H1 (cell line): Measurements from ENCODE around the gene VIPR2.

Experiments used
- ASH2L ChIP-seq: fragments of 200-600, 300-600 bp; sonication (generic); IDR thresholded peaks from one replicate; pipeline ENCODE4 v1.7.1; 2017; ENCODE audit warnings: low read length
- CTCF ChIP-seq, 3 experiments: IDR thresholded peaks; 1 replicate in 2 of 3; 2 replicates in 1 of 3; pipeline versions ENCODE4 v1.5.1 to v1.6.1; 2011; ENCODE audit warnings: low read length in 3 of 3, mild to moderate bottlenecking in 3 of 3, inconsistent platforms in 2 of 3, low read depth in 1 of 3, moderate library complexity in 1 of 3; ENCODE audit not compliant: insufficient read depth in 1 of 3; ENCODE audit errors: control extremely low read depth in 1 of 3
- EP300 ChIP-seq, 2 experiments: IDR thresholded peaks; 1 replicate in 1 of 2; 2 replicates in 1 of 2; pipeline ENCODE4 v1.6.1; 2011 to 2012; ENCODE audit warnings: low read depth in 2 of 2, low read length in 2 of 2, mild to moderate bottlenecking in 2 of 2, borderline replicate concordance in 1 of 2, inconsistent platforms in 1 of 2, moderate library complexity in 1 of 2
- POLR2A ChIP-seq, 2 experiments: IDR thresholded peaks; 1 replicate in 1 of 2; 2 replicates in 1 of 2; pipeline ENCODE4 v1.6.1; 2011; ENCODE audit warnings: low read depth in 2 of 2, low read length in 2 of 2, mild to moderate bottlenecking in 2 of 2; ENCODE audit errors: control extremely low read depth in 1 of 2
- ZNF274 ChIP-seq: IDR thresholded peaks from 2 replicates; pipeline ENCODE4 v1.7.0; 2012; ENCODE audit warnings: low read length, borderline replicate concordance; ENCODE audit errors: extremely low read depth

DNA sequence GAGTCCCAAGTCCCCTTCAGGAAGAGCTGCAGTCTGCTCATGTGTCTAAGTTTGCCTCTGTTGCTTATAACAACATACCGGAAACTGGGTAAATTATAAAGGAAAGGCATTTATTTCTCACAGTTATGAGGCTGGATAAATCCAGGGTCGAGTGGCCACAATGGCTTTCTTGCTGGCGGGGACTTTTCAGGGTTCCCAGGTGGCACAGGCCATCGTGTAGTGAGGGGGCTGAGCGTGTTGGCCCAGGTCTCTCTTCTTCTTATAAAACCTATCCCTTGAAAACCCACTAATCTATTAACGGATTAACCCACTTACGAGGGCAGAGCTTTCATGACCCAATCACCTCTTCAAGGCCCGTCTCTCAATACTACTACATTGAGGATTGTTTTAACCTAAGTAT lies 8.7 kb downstream of the VIPR2 start:
- TF ChIP-seq POLR2A (IDR thresholded peaks at IDR 0.05; ENCODE audit: control extremely low read depth in 1 of 2, low read depth in 2 of 2, low read length in 2 of 2) (no peak), CTCF (IDR thresholded peaks at IDR 0.05; ENCODE audit: control extremely low read depth in 1 of 3, insufficient read depth in 1 of 3, low read depth in 1 of 3, low read length in 3 of 3) (no peak), ASH2L (no peak), EP300 (IDR thresholded peaks at IDR 0.05; ENCODE audit: borderline replicate concordance in 1 of 2, low read depth in 2 of 2, low read length in 2 of 2) (no peak), ZNF274 (no peak)
